Tibial nerve (tissue), 4 donors: ENCODE results near the gene KASH5. TPM values are rescaled to one million over a fixed set of nuclear protein-coding genes. Genes with fewer than 3 reads are reported as not detected.
"Not testable (repeated sequence)": the region's sequence is repeated elsewhere in the genome, so short reads cannot be mapped to it uniquely, and the experiment has no call there.

Experiments
- DNase-seq, 2 donors: peaks; one replicate each; pipeline ENCODE4 v3.0.0-alpha.2; 2019; ENCODE audit warnings: low spot score in 2 of 2
- H3K27ac ChIP-seq, 4 donors: fragments of 200-600 bp; sonication (generic) in 3 of 4; one replicate each; pipeline ENCODE4 v1.5.1; 2017 to 2019; ENCODE audit warnings: mild to moderate bottlenecking in 1 of 4
- H3K27me3 ChIP-seq, 2 donors: fragments of 200-600 bp; sonication (generic) in 1 of 2; one replicate each; pipeline versions ENCODE4 v1.5.1 to v1.6.0; 2017 to 2019
- H3K36me3 ChIP-seq, 3 donors: fragments of 200-600 bp; sonication (generic); one replicate each; pipeline ENCODE4 v1.5.1; 2018 to 2019
- H3K4me1 ChIP-seq, 4 donors: fragments of 200-600 bp; sonication (generic) in 3 of 4; one replicate each; pipeline ENCODE4 v1.5.1; 2017 to 2019
- H3K4me3 ChIP-seq, 4 donors: fragments of 200-600 bp; sonication (generic) in 3 of 4; one replicate each; pipeline ENCODE4 v1.5.1; 2017 to 2019; ENCODE audit warnings: mild to moderate bottlenecking in 1 of 4, moderate library complexity in 1 of 4
- H3K9me3 ChIP-seq, 4 donors: fragments of 200-600 bp; sonication (generic) in 3 of 4; one replicate each; pipeline ENCODE4 v1.5.1; 2017 to 2019
- EP300 ChIP-seq, 2 donors: sonication (generic); formaldehyde crosslinking; IDR thresholded peaks; one replicate each; pipeline ENCODE4 v1.6.1; 2017; ENCODE audit warnings: antibody characterized with exemption in 2 of 2, mild to moderate bottlenecking in 1 of 2
- POLR2A ChIP-seq, 2 donors: fragments of 450-650 bp; IDR thresholded peaks; one replicate each; pipeline ENCODE4 v1.6.1; 2017; ENCODE audit warnings: antibody characterized with exemption in 2 of 2, mild to moderate bottlenecking in 2 of 2, moderate library complexity in 2 of 2
- WGBS, 2 donors: methylation state at CpG; one replicate each; pipeline ENCODE4 v1.1.5; 2018; 5-methylcytosine and 5-hydroxymethylcytosine counted together
- total RNA-seq, 4 donors: library from RNA; depleted of rRNA; stranded (reverse); fragments of >200 nt; gene quantifications; one replicate each; pipeline ENCODE4 v1.1.0, GENCODE V29; 2016
- TF ChIP-seq, protein P1 (sequence below), 5 experiments: fragments of 200-600 bp in 3 of 5; fragments of 450-650 bp in 2 of 5; sonication (generic) in 3 of 5; IDR thresholded peaks; one replicate each; pipeline ENCODE4 v1.5.1; 2016 to 2019; ENCODE audit warnings: antibody characterized with exemption in 5 of 5, mild to moderate bottlenecking in 3 of 5, moderate library complexity in 2 of 5

Gene KASH5
- total RNA-seq, 4 donors from 2014 or later, result not detected

DNA sequence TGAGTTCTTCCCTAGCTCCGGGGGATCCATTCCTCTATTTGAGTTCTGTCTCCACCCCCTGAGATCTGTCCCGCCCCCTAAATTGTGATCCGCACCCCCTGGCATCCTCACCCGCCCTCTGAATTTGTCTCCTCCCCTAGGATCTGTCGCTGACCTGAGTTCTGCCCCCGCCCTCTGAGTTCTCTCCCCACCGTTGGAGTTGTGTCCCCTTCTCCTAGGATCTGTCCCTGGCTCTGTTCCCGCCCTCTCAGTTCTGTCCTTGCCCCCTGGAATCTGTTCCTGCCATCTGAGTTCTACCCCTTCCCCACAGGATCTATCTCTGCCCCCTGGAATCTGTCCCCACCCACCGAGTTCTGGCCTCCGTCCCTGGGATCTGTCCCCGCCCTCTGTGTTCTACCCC lies 54.3 kb downstream of the KASH5 start:
- Histone ChIP-seq H3K9me3 (no peaks in the 10 kb centered on the region), H3K4me1 (peaks cover 0 to 44% (median 0%) of the 10 kb centered on the region in 4 donors), H3K36me3 (peaks cover 0 to 16% (median 0%) of the 10 kb centered on the region in 3 donors), H3K27ac (peak overlapping the region; percentile 75 to 88 (median 83)), H3K4me3 (peak overlapping the region in 3 of 4 donors; percentile 53 to 59 (median 58)), H3K27me3 (peaks cover 0 to 51% of the 10 kb centered on the region in 2 donors)
- TF ChIP-seq, protein P1, sequence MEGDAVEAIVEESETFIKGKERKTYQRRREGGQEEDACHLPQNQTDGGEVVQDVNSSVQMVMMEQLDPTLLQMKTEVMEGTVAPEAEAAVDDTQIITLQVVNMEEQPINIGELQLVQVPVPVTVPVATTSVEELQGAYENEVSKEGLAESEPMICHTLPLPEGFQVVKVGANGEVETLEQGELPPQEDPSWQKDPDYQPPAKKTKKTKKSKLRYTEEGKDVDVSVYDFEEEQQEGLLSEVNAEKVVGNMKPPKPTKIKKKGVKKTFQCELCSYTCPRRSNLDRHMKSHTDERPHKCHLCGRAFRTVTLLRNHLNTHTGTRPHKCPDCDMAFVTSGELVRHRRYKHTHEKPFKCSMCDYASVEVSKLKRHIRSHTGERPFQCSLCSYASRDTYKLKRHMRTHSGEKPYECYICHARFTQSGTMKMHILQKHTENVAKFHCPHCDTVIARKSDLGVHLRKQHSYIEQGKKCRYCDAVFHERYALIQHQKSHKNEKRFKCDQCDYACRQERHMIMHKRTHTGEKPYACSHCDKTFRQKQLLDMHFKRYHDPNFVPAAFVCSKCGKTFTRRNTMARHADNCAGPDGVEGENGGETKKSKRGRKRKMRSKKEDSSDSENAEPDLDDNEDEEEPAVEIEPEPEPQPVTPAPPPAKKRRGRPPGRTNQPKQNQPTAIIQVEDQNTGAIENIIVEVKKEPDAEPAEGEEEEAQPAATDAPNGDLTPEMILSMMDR (IDR thresholded peaks at IDR 0.05), result no peak
- no peak for TF ChIP-seq EP300 (IDR thresholded peaks at IDR 0.05)
- peak; percentile 69 to 79 for DNase-seq
- 5 to 9% methylated on average over 11 of the region's 11 CpGs for WGBS, 2 donors

- peak; percentile 96 to 97 for DNase-seq
- Histone ChIP-seq H3K36me3 (peaks cover 0 to 21% (median 0%) of the 10 kb centered on the region in 3 donors), H3K4me1 (peaks cover 0 to 50% (median 0%) of the 10 kb centered on the region in 4 donors), H3K9me3 (no peaks in the 10 kb centered on the region), H3K27me3 (peaks cover 0 to 45% of the 10 kb centered on the region in 2 donors), H3K4me3 (peak overlapping the region; percentile 48 to 59 (median 56)), H3K27ac (peak overlapping the region; percentile 75 to 88 (median 83))
- TF ChIP-seq, protein P1 (IDR thresholded peaks at IDR 0.05), result no peak
- TF ChIP-seq POLR2A (IDR thresholded peaks at IDR 0.05) (no peak), EP300 (IDR thresholded peaks at IDR 0.05) (no peak)
- WGBS, 2 donors, result 1% methylated on average over 39 to 41 of the region's 43 CpGs
These were observed 54.8 kb downstream of the KASH5 start for GRCh38 chr19:49442771-49443365.

- Histone ChIP-seq H3K27ac (peak overlapping the region; percentile 75 to 88 (median 83)), H3K4me1 (peaks cover 0 to 55% (median 0%) of the 10 kb centered on the region in 4 donors), H3K4me3 (peak overlapping the region; percentile 48 to 59 (median 56)), H3K36me3 (peaks cover 0 to 27% (median 0%) of the 10 kb centered on the region in 3 donors), H3K9me3 (no peaks in the 10 kb centered on the region), H3K27me3 (peaks cover 0 to 39% of the 10 kb centered on the region in 2 donors)
- 0 to 1% methylated on average over 38 of the region's 47 CpGs for WGBS, 2 donors
- DNase-seq, result peak; percentile 92 to 93
- TF ChIP-seq EP300 (IDR thresholded peaks at IDR 0.05) (peak; percentile 52 to 77), POLR2A (IDR thresholded peaks at IDR 0.05) (no peak)
- TF ChIP-seq, protein P1 (IDR thresholded peaks at IDR 0.05), result peak; percentile 73 to 98 (median 94)
These were observed 55.5 kb downstream of the KASH5 start for GRCh38 chr19:49443366-49444099.

DNA sequence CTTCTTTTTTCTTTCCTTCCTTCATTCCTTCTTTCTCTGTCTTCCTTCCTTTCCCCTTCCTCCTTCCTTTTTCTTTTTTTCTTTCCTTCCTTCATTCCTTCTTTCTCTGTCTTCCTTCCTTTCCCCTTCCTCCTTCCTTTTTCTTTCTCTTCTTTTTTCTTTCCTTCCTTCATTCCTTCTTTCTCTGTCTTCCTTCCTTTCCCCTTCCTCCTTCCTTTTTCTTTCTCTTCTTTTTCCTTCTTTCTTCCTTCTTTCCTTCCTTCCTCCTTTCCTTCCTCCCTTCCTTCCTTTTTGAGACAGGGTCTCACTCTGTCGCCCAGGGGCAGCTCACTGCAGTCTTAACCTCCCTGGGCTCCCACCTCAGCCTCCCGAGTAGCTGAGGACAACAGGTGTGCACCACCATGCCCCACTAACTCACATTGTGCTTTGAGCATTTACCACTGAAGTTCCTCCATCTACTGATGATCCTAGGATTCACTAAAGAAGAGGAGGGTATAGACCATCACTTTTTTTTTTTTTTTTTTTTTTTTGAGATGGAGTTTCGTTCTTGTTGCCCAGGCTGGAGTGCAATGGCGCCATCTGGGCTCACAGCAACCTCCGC lies 56.2 kb downstream of the KASH5 start:
- peaks cover 0 to 33% (median 3%) of the 10 kb centered on the region in 3 donors for H3K36me3 ChIP-seq
- H3K27me3 ChIP-seq, result peaks cover 0 to 32% of the 10 kb centered on the region in 2 donors
- not testable (repeated sequence) for H3K4me3 ChIP-seq, DNase-seq, H3K9me3 ChIP-seq, H3K27ac ChIP-seq
- H3K4me1 ChIP-seq, result peaks cover 0 to 57% (median 0%) of the 10 kb centered on the region in 4 donors
- WGBS, 2 donors, result 57 to 60% methylated on average over 5 of the region's 5 CpGs

- H3K27ac ChIP-seq, result no peak overlapping the region
- TF ChIP-seq POLR2A (IDR thresholded peaks at IDR 0.05), result no peak
- DNase-seq, result no peak
- no peak overlapping the region for H3K4me3 ChIP-seq
- H3K9me3 ChIP-seq, result no peaks in the 10 kb centered on the region
- 67 to 78% methylated on average over 3 of the region's 3 CpGs for WGBS, 2 donors
- H3K4me1 ChIP-seq, result peaks cover 0 to 59% (median 4%) of the 10 kb centered on the region in 4 donors
- H3K36me3 ChIP-seq, result peaks cover 0 to 44% (median 5%) of the 10 kb centered on the region in 3 donors
- peaks cover 0 to 14% of the 10 kb centered on the region in 2 donors for H3K27me3 ChIP-seq
These were observed 57.9 kb downstream of the KASH5 start for GRCh38 chr19:49445997-49446396.
